Psoas muscle (tissue), 8 donors: Measurements from ENCODE around the gene IRF9. TPM values are rescaled to one million over a fixed set of nuclear protein-coding genes. Genes with fewer than 3 reads are reported as not detected.
A peak's percentile ranks its signal among the peaks of the same experiment; 100 is the strongest.

Experiments
- ATAC-seq, 4 donors: fragments of 200-7000 bp; cut with Tn5 transposase; one replicate each; pipeline ENCODE4 v1.9.1; 2020; ENCODE audit warnings: moderate library complexity in 3 of 4, mild to moderate bottlenecking in 2 of 4
- DNase-seq, 2 donors: peaks; one replicate each; pipeline ENCODE4 v3.0.0-alpha.2; 2020
- H3K27ac ChIP-seq: fragments of 200-600 bp; one replicate; pipeline ENCODE4 v1.8.0; 2022
- H3K27me3 ChIP-seq, 3 donors: fragments of 200-600 bp in 1 of 3; one replicate each; pipeline versions ENCODE4 v1.6.1 to v1.8.0; 2013 to 2022; ENCODE audit warnings: low read length in 2 of 3, mild to moderate bottlenecking in 2 of 3, moderate library complexity in 1 of 3; ENCODE audit not compliant: insufficient read depth in 3 of 3
- H3K36me3 ChIP-seq, 2 donors: fragments of 200-600 bp in 1 of 2; one replicate each; pipeline versions ENCODE4 v1.6.1 to v1.8.0; 2013 to 2022; ENCODE audit warnings: low read depth in 1 of 2, mild to moderate bottlenecking in 1 of 2, moderate library complexity in 1 of 2; ENCODE audit not compliant: insufficient read depth in 1 of 2
- H3K4me1 ChIP-seq: fragments of 200-600 bp; one replicate; pipeline ENCODE4 v1.8.0; 2022
- H3K4me3 ChIP-seq: fragments of 200-600 bp; one replicate; pipeline ENCODE4 v1.8.0; 2022; ENCODE audit warnings: mild to moderate bottlenecking
- H3K9me3 ChIP-seq: fragments of 200-600 bp; one replicate; pipeline ENCODE4 v1.8.0; 2022
- CTCF ChIP-seq: fragments of 200-600 bp; IDR thresholded peaks from one replicate; pipeline ENCODE4 v1.8.0; 2022; ENCODE audit warnings: antibody characterized with exemption
- WGBS, 3 donors: extraction: QIAGEN DNeasy Blood & Tissue Kit; methylation state at CpG; one replicate each; pipeline versions ENCODE4 v1.1.6 to v1.1.7; 2013; 5-methylcytosine and 5-hydroxymethylcytosine counted together
- intact Hi-C, 2 donors: fragments of 100-400 bp; cut with DNase I; formaldehyde crosslinking; loops; one replicate each; pipeline versions ENCODE4 v1.11.0 to v1.14.2; 2022
- polyA plus RNA-seq, 3 donors: library from polyadenylated mRNA; stranded (reverse); fragments of 200-250 nt; gene quantifications; one replicate each; pipeline ENCODE4 v1.2.3, GENCODE V29; 2013
- total RNA-seq, 4 donors: library from RNA; stranded (reverse); fragmentation: NEBNext Ultra II Directional in 2 of 4; extraction: Animal tissue kit (Norgen Biotek cat#: 25700) in 2 of 4; gene quantifications; one replicate each; pipeline versions ENCODE4 v1.2.1 to v1.2.4, GENCODE V29; 2021 to 2023
- donor health status: healthy with polysubstance abuse.
- donor health status: DM: no; HTN: no; CAD: no; lungs with moderate emphysema.
- donor health status: Bipolar disorder and iron deficiency.
- donor health status: healthy.
- donor health status: DM: yes; HTN: yes; CAD: no.
- donor health status: DM: no; HTN: no; CAD: no.
- donor health status: DM: no; HTN: no; CAD: no.
- donor health status: DM: yes; HTN: yes; CAD: no.

The IRF9 gene
- total and polyA plus RNA-seq, 7 donors: 7.9 to 21.6 (median 14.2) TPM

- Histone ChIP-seq H3K27ac (peak overlapping the region; percentile 96), H3K4me1 (peaks cover 53% of the 10 kb centered on the region), H3K4me3 (peak overlapping the region; percentile 100), H3K36me3 (peaks cover 0 to 25% of the 10 kb centered on the region in 2 donors), H3K9me3 (no peaks in the 10 kb centered on the region), H3K27me3 (no peaks in the 10 kb centered on the region)
- ATAC-seq: no peak
- intact Hi-C loops: no loop called here
- no peak for TF ChIP-seq CTCF
- DNase-seq: no peak
- 30 to 38% (median 33%) methylated on average over 13 of the region's 13 CpGs for WGBS, 3 donors
These were observed 24.2 kb upstream of the IRF9 start for GRCh38 chr14:24136684-24137528.

GRCh38 chr14:24137529-24138395, 23.3 kb upstream of the IRF9 start:
- ATAC-seq (no peak), DNase-seq (no peak)
- WGBS, 3 donors: 74 to 92% (median 86%) methylated on average over 8 of the region's 8 CpGs
- TF ChIP-seq CTCF: no peak
- Histone ChIP-seq H3K36me3 (peaks cover 0 to 25% of the 10 kb centered on the region in 2 donors), H3K27me3 (no peaks in the 10 kb centered on the region), H3K27ac (peak overlapping the region; percentile 38), H3K4me3 (peak overlapping the region; percentile 100), H3K9me3 (no peaks in the 10 kb centered on the region), H3K4me1 (peaks cover 57% of the 10 kb centered on the region)
- intact Hi-C loops: no loop called here

- Histone ChIP-seq H3K4me1 (peaks cover 57% of the 10 kb centered on the region), H3K9me3 (no peaks in the 10 kb centered on the region)
- TF ChIP-seq CTCF: no peak
These were observed 22.4 kb upstream of the IRF9 start for GRCh38 chr14:24138396-24139271.

GRCh38 chr14:24139272-24139934, 21.7 kb upstream of the IRF9 start:
- H3K4me3 ChIP-seq: peak overlapping the region; percentile 78
- H3K9me3 ChIP-seq: no peaks in the 10 kb centered on the region
- peak overlapping the region; percentile 88 for H3K27ac ChIP-seq
- no peaks in the 10 kb centered on the region for H3K27me3 ChIP-seq
- WGBS, 3 donors: 77 to 84% (median 82%) methylated on average over 9 of the region's 9 CpGs
- peaks cover 62% of the 10 kb centered on the region for H3K4me1 ChIP-seq
- no peak for ATAC-seq
- intact Hi-C loops: no loop called here
- TF ChIP-seq CTCF: no peak
- peaks cover 0 to 35% of the 10 kb centered on the region in 2 donors for H3K36me3 ChIP-seq
- DNase-seq: no peak

More at GRCh38 chr14:24138396-24139271, 22.4 kb upstream of the IRF9 start:
- peak overlapping the region; percentile 23 for H3K27ac ChIP-seq
- no peaks in the 10 kb centered on the region for H3K27me3 ChIP-seq
- peak overlapping the region; percentile 78 for H3K4me3 ChIP-seq
- peaks cover 0 to 29% of the 10 kb centered on the region in 2 donors for H3K36me3 ChIP-seq
- ATAC-seq (no peak), DNase-seq (no peak)
- intact Hi-C loops: no loop called here
- 57 to 69% (median 58%) methylated on average over 12 to 13 of the region's 13 CpGs for WGBS, 3 donors
